LNCAP (cell line): ENCODE measurements around the gene ASPDH.

Experiments
- TF ChIP-seq, protein P1 (sequence below): fragments of 450-650 bp; IDR thresholded peaks from 2 replicates; pipeline ENCODE4 v1.5.1; 2017; ENCODE audit warnings: mild to moderate bottlenecking

The ASPDH gene

DNA sequence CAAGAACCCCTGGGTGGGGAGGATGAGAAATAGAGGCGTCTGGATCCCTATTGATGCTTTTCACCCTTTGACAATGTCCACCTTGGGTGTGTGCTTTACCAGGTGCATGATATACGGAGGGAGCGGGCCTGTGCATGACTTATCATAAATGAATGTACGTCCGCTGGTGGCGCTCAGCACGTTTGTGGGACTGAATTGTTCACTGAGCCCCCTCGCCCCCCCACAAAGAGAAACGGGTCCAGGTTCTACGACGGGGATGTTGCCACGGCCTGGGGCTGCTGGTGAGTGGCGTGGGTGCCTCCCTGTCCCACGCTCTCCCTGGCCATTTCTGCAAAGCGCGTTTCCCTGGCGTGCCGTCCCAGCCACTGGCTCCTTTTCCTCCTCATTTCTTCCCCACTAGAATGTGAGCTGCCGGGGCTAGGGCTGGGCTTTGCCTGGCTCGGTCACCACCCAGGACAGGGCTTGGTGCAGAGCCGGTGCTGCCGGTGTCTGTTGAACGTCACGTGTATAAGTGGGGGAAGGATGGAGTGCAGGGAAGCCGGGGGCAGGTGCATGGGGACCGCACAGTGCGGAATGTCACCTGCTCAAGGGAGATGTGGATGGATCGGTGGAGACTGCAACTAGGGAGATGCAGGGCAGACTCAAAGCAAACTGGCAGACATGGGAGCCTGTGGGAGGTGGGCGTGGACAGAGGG, 33.0 kb upstream of the ASPDH start:
- TF ChIP-seq, protein P1, sequence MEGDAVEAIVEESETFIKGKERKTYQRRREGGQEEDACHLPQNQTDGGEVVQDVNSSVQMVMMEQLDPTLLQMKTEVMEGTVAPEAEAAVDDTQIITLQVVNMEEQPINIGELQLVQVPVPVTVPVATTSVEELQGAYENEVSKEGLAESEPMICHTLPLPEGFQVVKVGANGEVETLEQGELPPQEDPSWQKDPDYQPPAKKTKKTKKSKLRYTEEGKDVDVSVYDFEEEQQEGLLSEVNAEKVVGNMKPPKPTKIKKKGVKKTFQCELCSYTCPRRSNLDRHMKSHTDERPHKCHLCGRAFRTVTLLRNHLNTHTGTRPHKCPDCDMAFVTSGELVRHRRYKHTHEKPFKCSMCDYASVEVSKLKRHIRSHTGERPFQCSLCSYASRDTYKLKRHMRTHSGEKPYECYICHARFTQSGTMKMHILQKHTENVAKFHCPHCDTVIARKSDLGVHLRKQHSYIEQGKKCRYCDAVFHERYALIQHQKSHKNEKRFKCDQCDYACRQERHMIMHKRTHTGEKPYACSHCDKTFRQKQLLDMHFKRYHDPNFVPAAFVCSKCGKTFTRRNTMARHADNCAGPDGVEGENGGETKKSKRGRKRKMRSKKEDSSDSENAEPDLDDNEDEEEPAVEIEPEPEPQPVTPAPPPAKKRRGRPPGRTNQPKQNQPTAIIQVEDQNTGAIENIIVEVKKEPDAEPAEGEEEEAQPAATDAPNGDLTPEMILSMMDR: no peak

DNA sequence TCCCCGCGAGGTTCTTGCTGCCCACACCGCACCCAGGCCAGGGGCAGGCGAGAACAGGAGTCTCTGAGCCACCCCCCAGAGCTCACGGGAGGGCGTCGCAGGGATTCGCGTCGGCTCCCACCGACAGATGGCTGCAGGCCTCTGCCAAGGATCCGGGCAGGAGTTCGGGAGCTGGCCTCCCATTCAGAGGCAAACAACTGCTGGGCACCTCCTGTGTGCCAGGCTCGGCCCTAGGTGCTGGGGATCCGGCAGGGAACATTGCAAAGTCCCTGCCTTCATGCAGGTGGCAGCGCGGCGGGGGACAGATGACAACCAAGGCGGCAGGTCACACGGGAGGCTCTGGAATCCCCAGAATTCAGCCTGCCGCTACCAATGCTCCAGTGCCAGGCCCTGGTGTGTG, 29.2 kb upstream of the ASPDH start:
- TF ChIP-seq, protein P1: no peak

DNA sequence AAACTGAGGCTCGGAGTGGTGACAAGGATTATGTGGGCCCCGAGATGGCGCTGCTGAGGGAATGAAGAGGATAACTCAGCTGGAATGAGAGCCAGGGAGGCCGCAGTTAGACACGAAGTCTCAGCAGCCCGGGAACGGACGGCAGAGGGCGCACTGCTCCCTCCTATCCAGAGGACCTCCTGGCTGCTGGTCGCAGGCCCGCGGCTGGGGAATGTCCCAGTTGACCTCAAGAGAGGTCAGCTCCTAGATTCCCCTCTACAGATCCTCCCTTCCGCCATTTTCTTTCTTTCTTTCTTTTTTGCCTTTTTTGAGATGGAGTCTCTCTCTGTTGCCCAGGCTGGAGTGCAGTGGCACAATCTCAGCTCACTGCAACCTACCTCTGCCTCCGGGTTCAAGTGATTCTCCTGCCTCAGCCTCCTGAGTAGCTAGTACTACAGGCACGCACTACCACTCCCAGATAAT, 24.1 kb upstream of the ASPDH start:
- TF ChIP-seq, protein P1: peak; percentile 91

DNA sequence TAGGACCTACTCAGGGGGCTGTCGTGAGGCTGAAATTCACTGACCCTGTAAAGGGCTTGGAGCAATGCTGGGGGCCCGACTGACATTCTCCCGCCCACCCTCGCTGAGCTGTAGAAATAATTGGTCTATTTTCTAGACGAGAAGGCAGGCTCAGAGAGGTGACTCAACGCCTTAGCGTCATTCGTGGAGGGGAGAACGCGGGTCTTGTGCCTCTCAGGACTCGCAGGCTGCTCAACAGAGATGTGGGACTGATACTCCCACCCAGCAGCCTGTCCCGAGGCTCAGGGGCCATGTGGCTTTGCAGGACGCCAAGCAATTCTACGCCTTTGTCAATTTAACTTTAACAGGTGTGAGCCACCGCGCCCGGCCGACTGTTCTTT, 23.6 kb upstream of the ASPDH start:
- TF ChIP-seq, protein P1: no peak

DNA sequence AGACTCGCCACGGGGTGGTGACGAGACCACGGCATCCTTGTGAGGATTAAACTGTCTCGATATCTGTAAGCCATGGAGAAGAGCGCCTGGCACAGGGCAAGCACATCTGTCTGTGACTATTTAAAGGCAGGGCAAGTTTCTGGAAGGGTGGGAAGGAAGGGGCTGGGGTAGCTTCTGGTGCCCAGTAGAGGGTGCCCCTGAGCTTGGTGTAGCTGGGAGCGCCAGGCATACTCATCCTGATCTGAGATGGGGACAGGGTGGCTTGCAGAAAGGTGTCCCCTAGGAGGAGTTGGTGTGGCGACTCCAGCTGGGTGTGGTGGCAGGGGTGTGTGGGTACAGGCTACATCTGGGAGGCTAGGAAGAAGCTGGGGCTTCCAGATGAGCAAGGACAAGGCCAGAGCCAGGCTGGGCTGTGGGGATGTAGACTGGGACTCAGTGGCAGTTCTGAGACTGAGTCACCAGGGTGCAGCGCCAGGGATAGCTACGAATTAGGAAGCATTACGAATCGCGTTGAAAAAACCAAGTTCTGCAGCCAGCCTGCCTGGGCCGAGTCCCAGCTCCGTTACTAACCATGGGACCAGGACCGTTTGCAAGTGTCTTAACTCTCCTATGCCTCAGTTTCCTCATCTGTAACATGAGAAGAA, 23.1 kb upstream of the ASPDH start:
- TF ChIP-seq, protein P1: no peak

DNA sequence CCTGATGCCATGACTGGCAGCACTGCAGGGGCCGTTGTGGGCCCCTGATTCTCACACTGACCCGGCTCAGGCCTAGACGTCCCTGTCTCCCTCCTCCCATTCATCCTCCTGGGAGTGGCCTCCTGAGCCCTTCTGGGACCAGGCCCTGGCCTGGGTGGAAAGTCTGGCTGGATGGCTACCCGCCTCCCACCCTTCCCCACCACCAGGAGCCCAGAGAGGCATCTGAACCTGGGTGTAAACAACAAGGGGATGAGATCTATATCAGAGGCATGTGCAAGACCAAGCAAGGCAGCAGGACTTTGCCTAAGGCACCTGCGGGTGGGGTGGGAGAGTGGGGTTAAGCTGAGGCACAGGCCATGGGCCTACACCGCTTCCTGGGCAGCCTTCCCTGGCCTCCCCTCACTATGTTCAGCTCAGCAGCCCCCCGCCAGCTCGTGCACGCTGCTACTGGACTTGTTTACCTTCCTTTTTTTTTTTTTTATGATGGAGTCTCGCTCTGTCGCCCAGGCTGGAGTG, 22.0 kb upstream of the ASPDH start:
- TF ChIP-seq, protein P1: no peak

DNA sequence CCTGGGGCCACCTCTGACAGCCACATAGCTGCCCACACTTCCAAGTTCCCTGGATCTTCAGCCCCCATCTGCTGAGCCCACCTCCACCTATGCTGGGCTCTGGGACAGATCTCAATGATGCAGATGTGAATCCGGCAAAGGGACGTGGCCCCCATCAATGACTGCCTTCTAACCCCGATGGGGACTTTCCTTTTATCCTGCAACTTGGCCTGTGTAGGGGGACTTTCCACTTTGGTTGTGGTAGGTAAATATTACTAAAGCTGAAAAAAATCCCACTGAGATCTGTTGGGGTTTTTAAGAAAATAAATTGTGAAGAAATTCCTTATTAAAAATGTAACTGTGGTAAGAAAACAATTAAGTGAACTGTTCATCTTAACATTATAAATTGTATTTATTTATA, 20.8 kb upstream of the ASPDH start:
- TF ChIP-seq, protein P1: no peak
